Mononuclear cell (primary cell): ENCODE measurements around the gene ZNF410. TPM values are rescaled to one million over a fixed set of nuclear protein-coding genes. Genes with fewer than 3 reads are reported as not detected.
"Not testable (repeated sequence)": the region's sequence is repeated elsewhere in the genome, so short reads cannot be mapped to it uniquely, and the experiment has no call there.

ENCODE experiments used
- H3K27me3 ChIP-seq: 2 replicates; pipeline ENCODE4 v1.6.0; 2011; ENCODE audit warnings: low read length, control low read depth; ENCODE audit not compliant: insufficient read depth
- H3K4me1 ChIP-seq: 2 replicates; pipeline ENCODE4 v1.5.1; 2011; ENCODE audit warnings: mild to moderate bottlenecking, low read length, control low read depth; ENCODE audit not compliant: insufficient read depth
- H3K4me3 ChIP-seq: 2 replicates; pipeline ENCODE4 v1.5.1; 2011; ENCODE audit warnings: mild to moderate bottlenecking, low read length, moderate library complexity
- H3K9me3 ChIP-seq: 2 replicates; pipeline ENCODE4 v1.5.1; 2011; ENCODE audit warnings: low read depth, mild to moderate bottlenecking, control low read depth, low read length
- total RNA-seq: library from RNA; depleted of rRNA; stranded (reverse); fragments of >200 nt; gene quantifications from one replicate; pipeline ENCODE4 v1.2.3, GENCODE V29; 2012

ZNF410 gene
- total RNA-seq, 1 donor = 108 TPM

- no peaks in the 10 kb centered on the region for H3K27me3 ChIP-seq
- H3K4me1 ChIP-seq = no peaks in the 10 kb centered on the region
- no peaks in the 10 kb centered on the region for H3K9me3 ChIP-seq
- H3K4me3 ChIP-seq = no peak overlapping the region
Observed at GRCh38 chr14:73870525-73871235, 16.0 kb upstream of the ZNF410 start.

GRCh38 chr14:73873660-73874059 lies 13.0 kb upstream of the ZNF410 start:
- H3K4me3 ChIP-seq = no peak overlapping the region
- no peaks in the 10 kb centered on the region for H3K4me1 ChIP-seq
- H3K27me3 ChIP-seq = no peaks in the 10 kb centered on the region
- H3K9me3 ChIP-seq = no peaks in the 10 kb centered on the region

- H3K4me3 ChIP-seq = no peak overlapping the region
Observed at GRCh38 chr14:73877790-73878189, 8.9 kb upstream of the ZNF410 start.

GRCh38 chr14:73878436-73878835 lies 8.2 kb upstream of the ZNF410 start:
- H3K9me3 ChIP-seq = no peaks in the 10 kb centered on the region
- H3K4me1 ChIP-seq = no peaks in the 10 kb centered on the region
- no peaks in the 10 kb centered on the region for H3K27me3 ChIP-seq
- H3K4me3 ChIP-seq = no peak overlapping the region

More at GRCh38 chr14:73877790-73878189, 8.9 kb upstream of the ZNF410 start:
- Histone ChIP-seq H3K4me1 (no peaks in the 10 kb centered on the region), H3K9me3 (no peaks in the 10 kb centered on the region), H3K27me3 (no peaks in the 10 kb centered on the region)

GRCh38 chr14:73879027-73879426 lies 7.6 kb upstream of the ZNF410 start:
- H3K4me3 ChIP-seq = no peak overlapping the region
- H3K9me3 ChIP-seq = no peaks in the 10 kb centered on the region
- no peaks in the 10 kb centered on the region for H3K27me3 ChIP-seq

GRCh38 chr14:73884438-73885190 lies 2.0 kb upstream of the ZNF410 start:
- Histone ChIP-seq H3K4me1 (peaks cover 30% of the 10 kb centered on the region), H3K9me3 (no peaks in the 10 kb centered on the region), H3K27me3 (no peaks in the 10 kb centered on the region), H3K4me3 (no peak overlapping the region)

More at GRCh38 chr14:73879027-73879426, 7.6 kb upstream of the ZNF410 start:
- H3K4me1 ChIP-seq = no peaks in the 10 kb centered on the region

- H3K4me3 ChIP-seq = peak overlapping the region; percentile 97
- no peaks in the 10 kb centered on the region for H3K9me3 ChIP-seq
- no peaks in the 10 kb centered on the region for H3K27me3 ChIP-seq
- H3K4me1 ChIP-seq = peaks cover 35% of the 10 kb centered on the region
Observed at GRCh38 chr14:73887318-73887616, 608 bp downstream of the ZNF410 start.

GRCh38 chr14:73887694-73888459 lies 1.2 kb downstream of the ZNF410 start:
- Histone ChIP-seq H3K4me3 (peak overlapping the region; percentile 97), H3K9me3 (no peaks in the 10 kb centered on the region), H3K27me3 (no peaks in the 10 kb centered on the region), H3K4me1 (peaks cover 35% of the 10 kb centered on the region)

GRCh38 chr14:73888460-73888725 lies 1.7 kb downstream of the ZNF410 start:
- Histone ChIP-seq H3K9me3 (no peaks in the 10 kb centered on the region), H3K4me1 (peaks cover 35% of the 10 kb centered on the region), H3K27me3 (no peaks in the 10 kb centered on the region), H3K4me3 (no peak overlapping the region)

GRCh38 chr14:73888971-73889370 lies 2.3 kb downstream of the ZNF410 start:
- no peak overlapping the region for H3K4me3 ChIP-seq
- H3K4me1 ChIP-seq = peaks cover 35% of the 10 kb centered on the region
- H3K9me3 ChIP-seq = no peaks in the 10 kb centered on the region
- H3K27me3 ChIP-seq = no peaks in the 10 kb centered on the region

GRCh38 chr14:73889376-73889775 lies 2.7 kb downstream of the ZNF410 start:
- Histone ChIP-seq H3K9me3 (no peaks in the 10 kb centered on the region), H3K4me1 (peaks cover 35% of the 10 kb centered on the region), H3K27me3 (no peaks in the 10 kb centered on the region), H3K4me3 (no peak overlapping the region)

- H3K9me3 ChIP-seq, H3K4me1 ChIP-seq, H3K27me3 ChIP-seq, H3K4me3 ChIP-seq: not testable (repeated sequence)
Observed at GRCh38 chr14:73894180-73894687, 7.6 kb downstream of the ZNF410 start.

GRCh38 chr14:73895939-73896338 lies 9.3 kb downstream of the ZNF410 start:
- H3K9me3 ChIP-seq = no peaks in the 10 kb centered on the region

GRCh38 chr14:73896521-73896920 lies 9.9 kb downstream of the ZNF410 start:
- no peaks in the 10 kb centered on the region for H3K4me1 ChIP-seq
- H3K27me3 ChIP-seq = no peaks in the 10 kb centered on the region
- H3K9me3 ChIP-seq = no peaks in the 10 kb centered on the region
- H3K4me3 ChIP-seq = no peak overlapping the region

More at GRCh38 chr14:73895939-73896338, 9.3 kb downstream of the ZNF410 start:
- Histone ChIP-seq H3K4me1 (no peaks in the 10 kb centered on the region), H3K4me3 (no peak overlapping the region), H3K27me3 (no peaks in the 10 kb centered on the region)

GRCh38 chr14:73903028-73903427 lies 16.4 kb downstream of the ZNF410 start:
- no peaks in the 10 kb centered on the region for H3K27me3 ChIP-seq
- no peak overlapping the region for H3K4me3 ChIP-seq
- H3K4me1 ChIP-seq = no peaks in the 10 kb centered on the region
- H3K9me3 ChIP-seq = no peaks in the 10 kb centered on the region
